Gastroesophageal sphincter (tissue), 4 donors: ENCODE results near the gene PRR15. TPM values are rescaled to one million over a fixed set of nuclear protein-coding genes. Genes with fewer than 3 reads are reported as not detected.

Source experiments
- ATAC-seq: fragments of 150-250 bp; one replicate; pipeline ENCODE4 v1.9.1; 2016; ENCODE audit warnings: mild to moderate bottlenecking, moderate library complexity
- H3K27ac ChIP-seq, 4 donors: fragments of 200-600 bp; sonication (generic) in 3 of 4; 1 replicate in 3 of 4; 2 replicates in 1 of 4; pipeline ENCODE4 v1.5.1; 2016 to 2019
- H3K27me3 ChIP-seq: fragments of 200-600 bp; sonication (generic); one replicate; pipeline ENCODE4 v1.5.1; 2019
- H3K36me3 ChIP-seq, 2 donors: fragments of 200-600 bp; sonication (generic); one replicate each; pipeline ENCODE4 v1.5.1; 2019; ENCODE audit warnings: control low read depth in 1 of 2
- H3K4me1 ChIP-seq, 3 donors: fragments of 200-600 bp; sonication (generic); 1 replicate in 2 of 3; 2 replicates in 1 of 3; pipeline ENCODE4 v1.5.1; 2016 to 2019; ENCODE audit warnings: control low read depth in 2 of 3
- H3K4me3 ChIP-seq, 2 donors: fragments of 200-600 bp; sonication (generic); one replicate each; pipeline ENCODE4 v1.5.1; 2019; ENCODE audit warnings: mild to moderate bottlenecking in 1 of 2, moderate library complexity in 1 of 2
- H3K9me3 ChIP-seq, 3 donors: fragments of 200-600 bp; sonication (generic); one replicate each; pipeline ENCODE4 v1.5.1; 2017 to 2019; ENCODE audit warnings: control low read depth in 2 of 3
- CTCF ChIP-seq, 4 experiments: fragments of 200-600 bp in 2 of 4; fragments of 450-650 bp in 2 of 4; sonication (generic) in 1 of 4; IDR thresholded peaks; one replicate each; pipeline ENCODE4 v1.5.1; 2017 to 2019; ENCODE audit warnings: antibody characterized with exemption in 4 of 4, mild to moderate bottlenecking in 2 of 4, moderate library complexity in 2 of 4
- EP300 ChIP-seq: sonication (generic); formaldehyde crosslinking; IDR thresholded peaks from one replicate; pipeline ENCODE4 v1.6.1; 2017; ENCODE audit warnings: antibody characterized with exemption, mild to moderate bottlenecking
- POLR2A ChIP-seq, 2 donors: fragments of 450-650 bp; IDR thresholded peaks; one replicate each; pipeline ENCODE4 v1.6.1; 2017; ENCODE audit warnings: antibody characterized with exemption in 2 of 2, mild to moderate bottlenecking in 2 of 2, moderate library complexity in 1 of 2
- POLR2AphosphoS5 ChIP-seq: sonication (generic); formaldehyde crosslinking; IDR thresholded peaks from one replicate; pipeline ENCODE4 v1.6.1; 2017; ENCODE audit warnings: antibody characterized with exemption
- WGBS, 2 donors: methylation state at CpG; one replicate each; pipeline ENCODE4 v1.1.5; 2018; ENCODE audit warnings: low coverage in 1 of 2; 5-methylcytosine and 5-hydroxymethylcytosine counted together
- total RNA-seq, 4 donors: library from RNA; depleted of rRNA; stranded (reverse); fragments of >200 nt; gene quantifications; one replicate each; pipeline ENCODE4 v1.1.0, GENCODE V29; 2016

Gene PRR15
- total RNA-seq, 4 donors from 2014 or later: 0.35 TPM; not detected in 3

- Histone ChIP-seq H3K4me3 (no peak overlapping the region), H3K27me3 (peaks cover 8% of the 10 kb centered on the region), H3K27ac (no peak overlapping the region), H3K9me3 (peaks cover 0 to 6% (median 0%) of the 10 kb centered on the region in 3 donors), H3K4me1 (no peaks in the 10 kb centered on the region), H3K36me3 (no peaks in the 10 kb centered on the region)
- 85% methylated on average over 4 of the region's 4 CpGs; no CpG with 5 or more reads in 1 of the 2 donors for WGBS, 2 donors
- TF ChIP-seq POLR2AphosphoS5 (no peak), CTCF (IDR thresholded peaks at IDR 0.05) (no peak), POLR2A (IDR thresholded peaks at IDR 0.05) (no peak), EP300 (no peak)
- no peak for ATAC-seq
Observed at GRCh38 chr7:29538389-29538788, 25.2 kb upstream of the PRR15 start.

DNA sequence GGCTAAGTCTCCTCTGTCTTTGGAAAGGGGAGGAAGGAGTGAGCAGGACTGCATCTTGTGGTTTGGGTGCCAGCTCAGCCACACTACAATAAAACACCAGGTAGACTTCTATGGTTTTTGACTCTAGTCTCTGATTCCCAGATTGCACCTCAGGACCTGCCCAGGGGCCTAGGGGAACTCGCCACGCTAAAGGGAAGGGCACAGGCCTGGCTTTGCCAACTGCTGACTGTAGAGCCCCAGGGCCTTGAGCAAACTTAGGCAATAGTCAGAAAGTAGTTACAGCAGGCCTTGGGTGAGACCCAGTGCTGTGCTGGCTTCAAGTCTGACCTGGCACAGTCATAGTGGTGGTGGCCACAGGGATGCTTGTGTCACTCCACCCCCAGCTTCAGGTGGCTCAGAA is 24.2 kb upstream of the PRR15 start:
- Histone ChIP-seq H3K4me3 (no peak overlapping the region), H3K27me3 (peaks cover 8% of the 10 kb centered on the region), H3K27ac (no peak overlapping the region), H3K9me3 (peaks cover 0 to 8% (median 0%) of the 10 kb centered on the region in 3 donors), H3K36me3 (no peaks in the 10 kb centered on the region), H3K4me1 (no peaks in the 10 kb centered on the region)
- no peak for TF ChIP-seq POLR2AphosphoS5
- no peak for TF ChIP-seq EP300
- no peak for TF ChIP-seq POLR2A (IDR thresholded peaks at IDR 0.05)
- no peak for TF ChIP-seq CTCF (IDR thresholded peaks at IDR 0.05)
- no peak for ATAC-seq
- WGBS, 2 donors: no CpG with 5 or more reads among the region's 2 CpGs

DNA sequence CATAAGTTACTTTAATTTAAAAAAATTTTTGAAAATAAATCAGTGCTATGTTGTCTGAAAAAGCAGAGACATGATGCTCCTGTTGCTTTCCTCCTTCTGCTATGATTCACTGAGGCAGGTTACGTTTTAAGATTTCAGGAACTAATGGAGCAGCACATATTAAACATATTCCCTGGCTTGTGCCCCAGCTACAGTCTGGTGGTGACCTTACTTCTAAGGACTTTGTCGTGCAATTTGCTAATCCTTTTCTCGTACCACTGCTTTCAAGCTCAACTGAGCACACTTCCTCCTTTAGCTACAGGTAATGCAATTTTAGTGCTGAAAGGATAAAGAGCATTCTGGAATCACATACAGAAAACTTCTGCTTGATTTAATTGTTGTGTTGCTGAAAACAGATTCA is 16.2 kb upstream of the PRR15 start:
- Histone ChIP-seq H3K36me3 (no peaks in the 10 kb centered on the region), H3K27me3 (no peaks in the 10 kb centered on the region), H3K9me3 (peaks cover 0 to 11% (median 0%) of the 10 kb centered on the region in 3 donors), H3K4me1 (no peaks in the 10 kb centered on the region), H3K27ac (no peak overlapping the region), H3K4me3 (no peak overlapping the region)
- 41 to 53% methylated on average over 3 of the region's 3 CpGs for WGBS, 2 donors
- ATAC-seq: no peak
- TF ChIP-seq CTCF (IDR thresholded peaks at IDR 0.05): no peak
- TF ChIP-seq POLR2AphosphoS5: no peak

DNA sequence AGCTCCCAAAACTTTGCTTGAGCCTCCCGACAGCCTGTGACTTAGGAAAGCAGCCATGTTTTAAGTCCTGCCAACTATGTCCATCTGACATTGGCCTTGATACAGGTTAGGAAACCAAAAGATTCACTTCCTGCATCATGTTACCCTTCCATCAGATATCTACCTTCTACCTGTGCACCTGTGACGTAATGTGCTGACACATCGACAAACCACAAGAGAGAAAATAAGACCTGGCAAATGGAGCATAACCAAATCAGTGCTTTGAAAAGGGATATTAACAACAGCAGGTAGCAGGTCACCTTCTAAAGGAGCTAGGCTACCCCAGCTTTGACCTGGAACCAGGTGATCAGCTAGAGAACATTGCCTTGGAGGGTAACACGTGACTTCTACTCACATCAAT is 14.8 kb upstream of the PRR15 start:
- H3K4me1 ChIP-seq: no peaks in the 10 kb centered on the region
- no peak for TF ChIP-seq EP300
- WGBS, 2 donors: 70 to 75% methylated on average over 1 to 3 of the region's 4 CpGs
- no peak overlapping the region for H3K4me3 ChIP-seq
- no peak for ATAC-seq
- H3K27ac ChIP-seq: no peak overlapping the region
- H3K27me3 ChIP-seq: no peaks in the 10 kb centered on the region
- H3K9me3 ChIP-seq: peaks cover 0 to 5% (median 0%) of the 10 kb centered on the region in 3 donors
- H3K36me3 ChIP-seq: no peaks in the 10 kb centered on the region

DNA sequence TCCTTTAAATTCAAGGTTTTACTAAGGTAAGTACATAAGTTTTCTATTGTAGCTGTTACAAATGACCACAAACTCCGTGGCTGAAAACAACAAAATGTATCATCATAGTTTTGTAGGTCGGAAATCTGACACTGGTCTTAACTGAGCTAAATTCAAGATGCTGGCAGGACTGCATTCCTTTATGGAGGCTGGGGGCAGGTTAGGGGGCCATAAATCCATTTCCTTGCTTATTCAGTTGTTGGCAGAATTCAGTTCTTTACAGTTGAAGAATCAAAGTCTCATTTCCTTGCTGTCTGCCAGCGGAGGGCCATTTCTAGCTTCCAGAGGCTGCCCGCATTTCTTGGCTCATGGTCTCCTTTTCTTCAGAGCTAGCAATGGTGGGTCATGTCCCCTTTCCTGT is 11.2 kb upstream of the PRR15 start:
- 89 to 97% methylated on average over 3 to 4 of the region's 4 CpGs for WGBS, 2 donors
- no peaks in the 10 kb centered on the region for H3K4me1 ChIP-seq
- H3K4me3 ChIP-seq: no peak overlapping the region
- peaks cover 0 to 10% (median 0%) of the 10 kb centered on the region in 3 donors for H3K9me3 ChIP-seq
- H3K36me3 ChIP-seq: no peaks in the 10 kb centered on the region
- no peak for ATAC-seq
- H3K27me3 ChIP-seq: peaks cover 8% of the 10 kb centered on the region
- no peak for TF ChIP-seq POLR2AphosphoS5
- TF ChIP-seq EP300: no peak
- no peak for TF ChIP-seq CTCF (IDR thresholded peaks at IDR 0.05)
- no peak for TF ChIP-seq POLR2A (IDR thresholded peaks at IDR 0.05)
- no peak overlapping the region for H3K27ac ChIP-seq
